HG03432 (cell line): ENCODE data around the gene DHX29.

ENCODE experiments used
- ATAC-seq: cut with Tn5 transposase; IDR thresholded peaks from one replicate; pipeline ENCODE4 v1.9.1; 2021; ENCODE audit warnings: mild to moderate bottlenecking, moderate library complexity; ENCODE audit not compliant: unreplicated experiment

The DHX29 gene

DNA sequence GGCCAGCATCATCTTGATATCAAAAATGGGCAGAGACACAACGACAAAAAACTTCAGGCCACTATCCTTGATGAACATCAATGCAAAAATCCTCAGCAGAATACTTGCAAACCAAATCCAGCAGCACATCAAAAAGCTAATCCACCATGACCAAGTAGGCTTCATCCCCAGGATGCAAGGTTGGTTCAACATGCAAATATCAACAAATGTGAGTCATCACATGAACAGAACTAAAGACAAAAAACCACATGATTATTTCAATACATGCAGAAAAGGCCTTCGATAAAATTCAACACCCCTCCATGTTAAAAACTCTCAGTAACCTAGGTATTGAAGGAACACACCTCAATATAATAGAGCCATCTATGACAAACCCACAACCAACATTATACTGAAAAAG is 8.8 kb upstream of the DHX29 start:
- ATAC-seq: no peak

DNA sequence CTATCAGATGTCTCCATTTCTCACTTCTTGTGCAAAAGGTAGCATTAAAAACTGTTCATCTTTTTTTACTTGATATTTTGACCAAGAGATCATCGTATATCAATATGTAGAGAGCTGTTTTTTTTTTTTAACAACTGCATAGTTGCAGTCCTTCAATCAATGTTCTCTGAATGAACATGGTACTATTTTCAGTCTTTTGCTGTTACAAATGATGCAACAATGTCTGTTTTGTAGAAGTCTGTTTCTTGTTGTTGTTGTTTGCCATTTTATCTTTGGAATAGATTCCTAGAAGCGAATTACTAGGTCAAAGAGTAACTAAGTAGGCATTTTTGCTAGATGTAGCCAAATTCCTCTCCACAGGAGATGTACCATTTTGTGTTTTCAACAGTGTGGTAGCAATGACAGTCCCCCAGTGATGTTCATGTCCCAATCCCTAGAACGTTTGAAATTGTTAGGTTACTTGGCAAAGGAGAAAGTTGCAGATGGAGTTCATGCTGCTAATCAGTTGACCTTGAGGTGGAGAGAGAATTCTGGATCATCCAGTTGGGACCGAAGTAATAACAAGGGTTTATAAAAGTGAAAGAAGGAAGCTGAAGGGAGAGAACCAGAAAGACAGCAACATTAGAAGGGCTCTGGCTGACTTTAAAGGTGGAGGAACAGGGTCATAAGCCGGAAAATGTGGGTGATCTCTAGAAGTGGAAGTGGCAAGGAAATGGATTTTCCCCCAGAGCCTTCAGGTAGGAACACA is 6.5 kb upstream of the DHX29 start:
- no peak for ATAC-seq

DNA sequence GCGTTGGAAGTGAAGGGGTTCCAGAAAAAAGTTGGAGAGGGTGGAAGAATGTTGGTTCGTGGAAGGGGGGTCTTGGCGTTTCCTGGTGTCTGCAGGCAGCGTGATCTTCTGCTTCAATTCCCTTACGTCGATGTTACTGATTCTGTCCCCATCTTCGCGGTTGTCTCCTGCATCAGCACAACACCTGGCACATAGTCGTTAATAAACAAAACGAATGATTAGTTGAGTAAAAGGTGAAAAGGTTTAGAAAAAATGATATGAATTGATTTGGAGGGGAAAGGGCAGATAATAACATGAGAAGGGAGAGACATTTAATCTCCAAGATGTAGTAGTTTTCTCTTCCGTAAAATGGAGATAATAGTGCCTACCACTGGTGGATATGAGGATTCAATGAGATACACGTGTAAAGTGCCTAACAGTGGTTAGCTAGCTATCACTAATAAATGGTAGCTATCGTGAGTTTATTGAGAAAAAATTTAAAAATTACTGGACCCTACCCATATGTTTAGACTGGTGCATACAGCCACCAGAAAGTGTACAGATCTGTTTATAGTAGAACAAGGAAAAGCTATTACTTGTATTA is 851 bp upstream of the DHX29 start:
- ATAC-seq: peak; percentile 11

DNA sequence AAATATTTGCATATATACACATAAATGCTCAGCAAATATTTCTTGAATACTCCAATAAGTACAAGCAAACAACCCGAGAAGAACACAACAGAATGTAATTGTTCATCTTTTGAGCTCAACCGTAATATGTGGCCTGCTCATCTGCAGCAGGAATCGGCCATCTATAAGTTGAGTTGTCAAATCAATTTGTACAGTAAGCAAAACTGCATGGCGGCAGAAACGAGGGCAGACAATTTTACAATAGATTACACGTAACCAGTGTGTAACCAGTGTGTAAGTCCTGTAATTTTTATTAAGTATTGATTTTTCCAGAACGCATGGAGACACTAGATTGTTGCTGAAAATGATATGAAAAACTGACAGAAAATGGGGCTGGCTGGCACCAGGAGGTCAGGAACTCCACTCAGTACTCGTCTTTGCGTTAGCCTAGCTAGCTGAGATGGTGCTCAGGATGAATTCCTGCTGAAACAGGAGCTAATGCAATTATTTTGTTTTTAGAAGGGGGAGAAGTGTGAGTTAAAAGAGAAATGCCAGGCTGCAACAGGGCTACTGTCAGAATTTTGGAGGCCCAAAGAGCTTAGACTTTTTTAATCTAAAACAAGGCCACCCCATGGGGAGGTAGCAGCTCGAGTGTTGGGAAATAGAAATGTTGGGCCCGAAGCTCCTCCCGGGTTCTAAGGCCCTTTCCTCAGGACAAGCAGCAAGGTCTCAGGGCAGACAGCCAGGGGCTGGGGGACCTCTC is 682 bp downstream of the DHX29 start:
- ATAC-seq: no peak

DNA sequence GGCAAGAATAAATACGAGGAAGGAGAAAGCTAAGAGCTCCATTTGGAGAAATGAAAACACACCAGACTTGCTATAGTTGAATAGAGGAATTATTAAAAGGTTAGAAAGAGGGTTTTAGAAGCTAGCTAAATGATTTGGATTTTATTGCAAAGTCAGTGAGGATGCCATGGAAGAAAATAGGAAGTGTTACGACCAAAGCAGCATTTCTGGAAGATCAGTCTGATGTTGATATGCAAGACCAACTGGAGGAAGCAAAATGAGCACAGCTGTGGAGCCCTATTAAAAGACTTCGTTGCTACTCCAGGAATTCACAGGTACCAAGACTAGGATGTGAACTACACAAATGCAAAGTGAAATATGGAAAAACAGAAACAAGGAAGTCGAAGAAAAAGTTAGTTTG is 2.1 kb downstream of the DHX29 start:
- no peak for ATAC-seq

DNA sequence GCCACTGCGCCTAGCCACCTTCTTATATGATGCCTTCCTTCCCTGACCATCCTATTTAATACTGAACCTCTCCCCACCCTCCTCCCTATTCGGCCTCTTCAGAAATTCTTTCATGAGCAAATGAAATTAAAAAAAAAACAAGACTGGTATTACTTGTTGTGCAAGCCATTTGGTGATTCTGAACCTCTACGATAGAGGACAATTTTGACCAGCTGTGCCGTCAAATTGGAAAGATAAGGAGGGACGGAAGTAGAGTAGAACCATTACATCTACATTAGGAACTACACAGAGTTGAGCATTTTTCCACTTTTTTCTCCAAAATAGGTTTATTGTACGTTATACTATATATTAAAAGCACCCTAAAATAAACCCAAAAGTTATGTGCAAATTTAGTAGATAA is 2.9 kb downstream of the DHX29 start:
- ATAC-seq: no peak

DNA sequence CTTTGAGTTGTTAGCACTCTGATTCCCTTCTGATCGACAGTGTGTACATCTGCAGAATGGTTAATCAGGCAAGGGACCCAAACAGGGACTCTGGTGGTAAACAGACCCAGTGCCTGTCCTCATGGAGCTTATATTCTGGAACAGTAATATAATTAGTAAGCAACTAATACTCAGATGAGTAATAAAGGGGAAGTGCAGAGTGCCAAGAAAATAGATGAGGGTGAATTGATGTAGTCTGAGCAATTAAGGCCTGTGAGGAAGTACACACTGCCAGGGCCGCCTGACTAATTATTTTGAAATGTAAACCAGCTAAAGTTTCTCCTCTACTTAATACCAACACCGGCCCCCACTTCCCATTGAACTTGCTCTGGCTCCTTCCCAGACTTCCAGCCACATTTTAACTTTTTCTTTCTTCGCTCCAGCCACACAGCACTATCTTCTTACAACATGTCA is 4.2 kb downstream of the DHX29 start:
- ATAC-seq: no peak

DNA sequence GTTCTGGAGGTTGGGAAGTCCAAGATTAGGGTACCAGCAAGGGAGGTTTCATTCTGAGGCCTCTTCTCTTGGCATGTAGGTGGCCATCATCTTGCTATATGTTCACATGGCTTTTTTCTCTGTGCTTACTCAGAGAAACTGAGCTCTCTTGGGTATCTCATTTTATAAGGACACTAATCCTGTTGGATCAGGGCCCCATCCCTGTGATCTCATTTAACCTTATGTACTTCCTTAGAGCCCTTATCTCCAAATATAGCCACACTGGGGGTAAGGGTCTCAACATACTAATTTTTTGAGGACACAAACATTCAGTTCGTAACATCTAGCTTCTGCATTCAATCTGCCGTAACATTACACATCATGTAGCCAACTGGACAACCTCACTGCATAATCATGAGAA is 6.6 kb downstream of the DHX29 start:
- no peak for ATAC-seq

DNA sequence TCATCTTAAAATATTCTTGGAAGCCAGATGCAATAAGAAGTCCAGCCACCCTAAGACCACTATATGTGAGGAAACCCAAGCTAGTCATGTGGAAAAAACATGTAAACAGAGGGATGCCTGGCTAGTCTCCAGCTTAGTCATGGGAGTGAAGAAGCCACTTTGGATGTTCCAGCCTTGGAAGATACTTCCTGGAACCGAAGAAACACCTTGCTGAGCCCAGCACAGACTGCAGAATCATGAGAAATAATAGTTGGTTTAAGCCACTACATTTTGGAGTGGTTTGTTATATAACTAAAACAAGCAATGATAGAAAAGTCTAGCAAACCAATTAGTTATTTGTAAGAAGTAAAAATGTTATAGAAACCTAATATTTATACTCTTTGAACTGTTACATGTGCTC is 12.6 kb downstream of the DHX29 start:
- no peak for ATAC-seq

DNA sequence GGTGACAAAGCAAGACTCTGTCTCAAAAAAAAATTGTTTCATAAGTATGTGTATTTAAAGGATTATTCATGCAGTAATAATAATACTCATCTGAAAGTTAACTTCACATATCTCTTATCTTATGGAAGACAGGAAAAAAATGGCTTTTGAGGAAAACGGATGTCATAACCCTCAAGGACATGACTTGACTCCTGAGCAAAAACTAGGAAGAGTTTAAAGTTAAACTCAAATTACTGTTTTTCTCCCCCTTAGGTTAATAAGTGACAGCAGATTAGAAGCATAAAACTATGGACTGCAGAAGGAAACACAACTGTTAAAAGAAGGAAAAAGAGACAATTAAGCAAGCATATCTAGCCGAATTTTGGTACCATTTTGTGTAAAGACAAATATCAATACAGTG is 16.5 kb downstream of the DHX29 start:
- no peak for ATAC-seq

DNA sequence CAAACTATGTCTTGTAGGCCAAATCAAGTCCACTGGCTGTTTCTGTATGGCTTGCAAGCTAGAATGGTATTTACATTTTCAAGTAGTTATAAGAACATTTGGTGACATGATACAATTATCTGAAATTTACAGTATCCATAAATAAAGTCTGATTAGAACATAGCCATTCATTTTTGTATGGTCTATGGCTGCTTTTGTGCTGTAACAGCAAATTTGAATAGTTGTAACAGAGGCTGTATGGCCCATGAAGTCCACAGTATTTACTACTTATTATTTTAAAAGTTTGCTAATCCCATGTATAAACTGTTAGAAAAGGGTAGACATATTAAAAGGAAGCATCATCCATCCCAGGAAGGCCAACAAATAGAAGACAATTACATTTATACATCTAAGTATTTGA is 17.7 kb downstream of the DHX29 start:
- no peak for ATAC-seq

DNA sequence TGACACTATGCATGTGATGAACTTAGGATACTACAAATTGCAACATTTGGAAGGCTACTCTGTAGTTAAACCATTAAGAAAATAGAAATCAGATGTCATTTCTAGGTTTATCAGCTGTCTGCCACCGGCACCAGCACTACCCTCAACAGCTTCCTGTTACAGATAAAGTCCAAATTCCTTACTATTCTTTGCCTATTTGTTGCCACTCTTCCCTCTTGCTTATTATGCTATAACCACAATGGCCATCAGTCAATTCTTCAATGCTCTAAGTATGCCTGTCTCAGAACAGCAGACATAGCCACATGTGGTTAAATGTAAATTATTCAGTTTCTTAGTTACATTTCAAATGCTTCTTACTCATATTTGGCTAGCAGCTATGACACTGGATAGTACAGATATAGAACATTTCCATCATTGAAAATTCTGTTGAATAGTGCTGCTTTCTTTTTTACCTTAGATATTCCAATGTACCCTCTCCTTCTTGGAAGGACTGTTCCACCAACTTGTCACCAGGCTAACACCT is 21.0 kb downstream of the DHX29 start:
- ATAC-seq: no peak

DNA sequence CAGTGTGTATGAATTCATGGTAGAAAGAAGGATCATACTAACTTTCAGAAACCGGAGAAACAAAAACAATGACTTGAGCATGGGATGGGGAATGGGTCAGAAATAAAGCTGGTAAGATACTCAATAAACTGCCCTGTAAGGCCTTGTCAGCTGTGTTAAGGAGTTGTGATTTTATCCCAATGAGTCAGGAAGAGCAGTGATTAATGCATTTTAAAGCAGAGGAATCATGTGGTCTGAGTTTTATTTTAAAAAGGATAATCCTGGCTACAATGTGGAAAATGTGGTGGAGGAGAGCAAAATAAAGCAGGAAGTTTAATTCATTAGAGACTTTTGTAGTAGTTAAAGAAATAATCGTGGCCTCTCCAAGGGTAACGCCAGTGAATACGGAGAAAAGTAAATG is 28.7 kb downstream of the DHX29 start:
- no peak for ATAC-seq

DNA sequence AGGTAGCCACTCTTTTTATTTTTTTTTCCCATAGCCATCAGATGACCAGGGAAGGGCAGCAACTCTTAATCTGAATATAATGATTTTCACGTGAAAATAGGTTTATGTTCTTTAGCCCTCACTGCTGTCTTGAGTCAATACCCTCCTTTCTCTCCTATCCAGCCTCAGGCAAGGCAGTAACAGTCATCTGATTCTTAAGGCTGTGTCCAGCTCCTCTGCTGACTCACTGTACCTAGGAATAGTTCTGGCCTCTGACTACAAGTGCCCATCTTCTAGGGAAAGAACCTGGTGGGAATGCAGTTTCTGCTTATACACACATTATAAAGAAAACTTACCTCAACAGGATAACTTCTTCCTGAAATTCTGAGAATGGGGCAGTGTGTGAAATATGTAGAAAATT is 30.7 kb downstream of the DHX29 start:
- no peak for ATAC-seq

DNA sequence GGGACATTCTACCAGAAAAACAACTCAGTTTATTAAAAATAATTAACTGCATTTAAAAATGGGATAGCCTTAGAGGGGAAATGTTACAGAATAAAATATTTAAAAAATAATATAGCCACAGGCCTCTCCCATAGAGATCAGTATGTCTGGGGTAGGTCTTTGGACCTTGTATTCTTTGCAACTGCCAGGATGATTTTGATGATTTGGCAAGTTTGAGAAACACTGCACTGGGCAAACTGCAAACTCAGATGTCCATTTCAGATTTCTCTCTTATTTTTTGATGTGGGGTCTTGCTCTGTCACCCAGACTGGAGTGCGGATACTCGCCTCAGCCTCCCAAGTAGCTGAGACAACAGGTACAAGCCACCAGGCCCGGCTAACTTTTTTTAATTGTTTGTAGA is 49.2 kb downstream of the DHX29 start:
- no peak for ATAC-seq

DNA sequence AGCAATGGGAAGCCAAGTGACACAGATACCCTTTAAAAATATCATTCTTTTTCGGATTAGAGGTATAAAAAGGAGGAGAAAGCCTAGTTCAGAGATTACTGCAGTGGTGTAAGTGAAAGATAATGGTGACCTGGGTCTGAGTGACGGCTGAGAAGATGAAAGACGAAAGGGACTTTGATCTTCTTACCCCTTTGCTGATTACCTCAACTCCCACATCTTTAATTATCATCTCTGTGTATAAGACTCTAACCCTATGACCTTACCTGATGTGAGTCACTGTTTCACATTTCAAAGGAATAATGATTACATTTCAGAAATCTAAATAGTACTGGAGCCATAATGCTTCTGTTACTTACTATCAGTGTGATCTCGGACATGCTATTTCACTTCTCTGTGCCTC is 52.7 kb downstream of the DHX29 start:
- ATAC-seq: no peak

DNA sequence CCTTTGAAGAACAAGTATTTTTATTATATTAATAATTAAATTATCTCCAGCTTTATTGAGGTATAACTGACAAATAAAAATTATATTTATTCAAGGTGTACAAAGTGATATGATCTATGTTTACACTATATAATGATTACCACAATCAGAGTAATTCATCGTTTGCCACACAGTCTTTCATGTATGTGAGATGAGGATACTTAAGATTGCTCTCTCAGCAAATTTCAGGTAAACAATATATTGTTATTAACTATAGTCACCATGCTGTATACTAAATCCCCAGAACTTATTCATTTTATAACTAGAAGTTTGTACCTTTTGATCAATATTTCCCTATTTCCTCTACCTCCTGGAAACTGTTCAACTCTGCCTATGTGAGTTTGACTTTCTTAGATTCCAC is 57.4 kb downstream of the DHX29 start:
- no peak for ATAC-seq

DNA sequence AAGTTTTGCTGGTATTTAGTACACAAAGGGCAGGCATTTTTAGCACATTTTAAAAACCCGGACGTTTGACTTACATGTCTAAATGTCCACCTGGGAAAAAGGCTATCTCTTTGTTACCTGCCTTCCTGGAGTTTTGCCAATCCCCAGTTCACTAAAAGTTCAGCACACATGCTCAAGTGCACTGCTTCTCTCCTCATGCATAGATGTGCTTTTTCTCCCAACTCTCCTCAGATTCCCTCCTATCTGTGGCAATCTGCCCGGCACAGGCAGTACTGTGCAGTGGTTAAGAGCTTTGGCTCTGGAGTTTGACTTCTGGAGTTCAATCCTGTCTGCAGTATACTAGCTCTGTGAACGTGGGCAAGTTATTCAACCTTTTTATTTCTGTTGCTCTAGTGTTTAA is 65.7 kb downstream of the DHX29 start:
- ATAC-seq: no peak

DNA sequence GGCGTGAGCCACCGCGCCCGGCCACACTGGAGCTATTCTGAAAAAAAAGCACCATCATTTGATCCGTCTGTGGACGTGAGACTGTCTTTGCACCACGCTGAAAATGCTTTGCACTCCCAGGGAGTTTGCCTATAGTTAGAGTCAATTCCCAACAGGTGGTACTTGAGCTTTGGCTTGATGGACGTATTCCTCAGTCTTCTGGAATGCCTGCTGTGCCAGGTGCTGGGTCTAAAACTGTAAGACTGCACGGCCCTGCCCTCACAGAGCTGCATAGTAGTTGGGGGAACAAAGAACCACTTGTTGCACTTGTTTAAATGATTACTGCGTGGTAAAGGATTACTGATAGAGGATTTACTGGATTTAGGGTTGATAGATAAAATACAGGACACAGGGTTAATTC is 70.7 kb downstream of the DHX29 start:
- no peak for ATAC-seq

DNA sequence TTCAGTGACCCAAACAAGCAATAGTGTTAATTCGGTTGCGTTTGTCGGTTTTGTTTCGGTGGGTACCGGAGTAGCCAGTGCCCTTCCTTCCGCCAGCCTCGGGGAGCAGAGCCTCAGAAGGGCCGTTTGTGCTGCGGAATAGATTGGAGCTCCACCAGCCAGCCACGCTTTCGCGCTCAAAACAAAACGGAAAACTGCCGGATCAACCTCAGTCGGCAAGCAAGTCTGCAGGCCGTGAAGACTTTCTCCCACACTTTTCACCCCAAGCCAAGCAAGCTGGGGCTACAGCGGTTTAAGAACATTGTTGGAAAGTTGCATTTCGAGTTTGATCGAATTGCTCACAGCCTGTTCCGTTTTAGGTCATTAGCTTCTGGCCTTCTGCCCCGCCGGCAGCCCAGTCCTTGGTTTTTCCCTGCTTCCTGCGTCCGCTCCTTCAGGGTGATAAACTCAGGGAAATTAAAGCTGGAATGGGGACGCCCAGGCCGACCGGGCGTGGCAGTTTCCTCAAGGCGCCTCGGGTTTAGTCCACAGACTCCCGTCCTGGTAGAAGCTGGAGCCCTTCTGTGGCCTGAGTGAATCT is 73.3 kb downstream of the DHX29 start:
- no peak for ATAC-seq
